ENCODE data around the gene CCDC88A.
A peak's percentile ranks its signal among the peaks of the same experiment; 100 is the strongest.
"Not testable (repeated sequence)": the region's sequence is repeated elsewhere in the genome, so short reads cannot be mapped to it uniquely, and the experiment has no call there.

The CCDC88A gene, protein sequence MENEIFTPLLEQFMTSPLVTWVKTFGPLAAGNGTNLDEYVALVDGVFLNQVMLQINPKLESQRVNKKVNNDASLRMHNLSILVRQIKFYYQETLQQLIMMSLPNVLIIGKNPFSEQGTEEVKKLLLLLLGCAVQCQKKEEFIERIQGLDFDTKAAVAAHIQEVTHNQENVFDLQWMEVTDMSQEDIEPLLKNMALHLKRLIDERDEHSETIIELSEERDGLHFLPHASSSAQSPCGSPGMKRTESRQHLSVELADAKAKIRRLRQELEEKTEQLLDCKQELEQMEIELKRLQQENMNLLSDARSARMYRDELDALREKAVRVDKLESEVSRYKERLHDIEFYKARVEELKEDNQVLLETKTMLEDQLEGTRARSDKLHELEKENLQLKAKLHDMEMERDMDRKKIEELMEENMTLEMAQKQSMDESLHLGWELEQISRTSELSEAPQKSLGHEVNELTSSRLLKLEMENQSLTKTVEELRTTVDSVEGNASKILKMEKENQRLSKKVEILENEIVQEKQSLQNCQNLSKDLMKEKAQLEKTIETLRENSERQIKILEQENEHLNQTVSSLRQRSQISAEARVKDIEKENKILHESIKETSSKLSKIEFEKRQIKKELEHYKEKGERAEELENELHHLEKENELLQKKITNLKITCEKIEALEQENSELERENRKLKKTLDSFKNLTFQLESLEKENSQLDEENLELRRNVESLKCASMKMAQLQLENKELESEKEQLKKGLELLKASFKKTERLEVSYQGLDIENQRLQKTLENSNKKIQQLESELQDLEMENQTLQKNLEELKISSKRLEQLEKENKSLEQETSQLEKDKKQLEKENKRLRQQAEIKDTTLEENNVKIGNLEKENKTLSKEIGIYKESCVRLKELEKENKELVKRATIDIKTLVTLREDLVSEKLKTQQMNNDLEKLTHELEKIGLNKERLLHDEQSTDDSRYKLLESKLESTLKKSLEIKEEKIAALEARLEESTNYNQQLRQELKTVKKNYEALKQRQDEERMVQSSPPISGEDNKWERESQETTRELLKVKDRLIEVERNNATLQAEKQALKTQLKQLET (N-terminal part only)

DNA sequence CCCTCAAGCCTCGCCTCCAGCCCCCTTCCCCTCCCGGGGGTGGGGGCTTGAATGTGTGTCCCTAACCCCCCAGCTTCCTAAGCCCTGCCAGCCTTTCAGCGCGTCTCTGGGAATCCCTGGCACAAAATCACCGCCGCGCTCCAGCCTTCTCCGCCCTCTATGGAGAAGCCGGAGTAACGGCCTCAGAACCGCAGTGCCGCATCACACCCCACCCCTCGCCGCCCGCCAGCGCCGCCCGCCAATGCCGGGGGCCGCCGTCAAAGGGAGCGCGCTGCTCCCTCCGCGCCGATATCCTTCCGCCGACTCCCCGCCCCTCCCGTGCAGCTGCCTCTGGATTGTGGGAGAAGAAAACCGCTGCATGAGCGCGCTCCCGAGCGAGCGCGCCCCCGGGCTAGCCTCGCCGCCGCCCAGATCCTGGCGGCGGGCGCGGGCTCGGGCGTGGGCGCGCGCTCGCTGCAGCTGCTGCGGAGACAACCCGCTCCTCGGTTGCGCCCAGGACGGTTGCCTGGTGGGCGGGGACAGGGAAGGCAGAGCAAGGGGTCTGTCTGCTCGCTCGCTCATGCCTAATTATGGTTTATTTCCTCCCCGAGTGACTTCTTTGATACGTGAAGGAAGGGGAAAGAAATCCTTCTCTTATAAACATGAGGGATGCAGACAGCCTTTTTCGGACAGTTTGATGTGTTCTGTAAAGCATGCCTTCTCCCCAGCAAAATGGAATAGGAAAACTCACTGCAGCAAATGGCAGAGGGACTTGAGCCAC, at the start of gene CCDC88A:
CCDC88A (minus strand) TSS at position 178 of the 760 bp plus-strand sequence. CDS start 777 bp downstream, outside the sequence.
- peak; percentile 89 for DNase-seq

DNA sequence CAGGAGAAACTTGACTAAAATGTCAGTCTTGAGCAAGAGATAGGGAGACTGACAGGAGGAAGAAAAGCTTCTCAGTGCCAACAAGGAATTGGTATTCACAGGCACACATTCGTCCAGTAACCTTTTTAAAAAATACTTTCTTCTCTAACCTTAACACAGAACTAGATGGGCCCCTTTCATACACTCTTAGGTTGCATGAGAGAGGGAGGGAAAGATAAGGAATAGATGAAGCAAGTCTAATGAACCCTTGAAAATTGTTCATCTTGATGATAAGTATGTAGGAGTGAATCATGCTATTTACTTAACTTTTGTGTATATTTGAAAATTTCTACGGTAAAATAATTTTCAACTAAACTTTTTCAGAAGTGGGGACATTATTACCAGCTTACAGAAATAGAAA, 42.0 kb upstream of the CCDC88A start:
- no peak for DNase-seq

DNA sequence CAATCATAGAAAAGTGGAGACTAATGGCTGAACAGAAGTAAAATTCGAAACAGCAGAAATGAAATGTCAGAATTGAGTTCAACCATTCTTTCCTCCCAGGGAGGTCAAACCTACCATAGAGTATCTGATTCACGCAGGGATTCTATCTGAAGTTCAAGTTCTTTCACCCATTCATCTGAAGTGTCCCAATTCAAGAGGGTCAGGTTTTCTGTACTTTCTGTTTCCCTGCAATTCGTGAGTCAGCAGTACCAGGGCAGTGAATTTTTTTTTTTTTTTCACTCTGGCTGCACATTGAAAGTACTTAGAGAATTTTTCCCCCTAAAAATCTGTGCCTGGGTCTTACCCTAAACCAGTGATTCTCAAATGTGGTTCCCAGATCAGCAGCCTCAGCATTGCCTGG, 40.9 kb upstream of the CCDC88A start:
- DNase-seq = no peak

DNA sequence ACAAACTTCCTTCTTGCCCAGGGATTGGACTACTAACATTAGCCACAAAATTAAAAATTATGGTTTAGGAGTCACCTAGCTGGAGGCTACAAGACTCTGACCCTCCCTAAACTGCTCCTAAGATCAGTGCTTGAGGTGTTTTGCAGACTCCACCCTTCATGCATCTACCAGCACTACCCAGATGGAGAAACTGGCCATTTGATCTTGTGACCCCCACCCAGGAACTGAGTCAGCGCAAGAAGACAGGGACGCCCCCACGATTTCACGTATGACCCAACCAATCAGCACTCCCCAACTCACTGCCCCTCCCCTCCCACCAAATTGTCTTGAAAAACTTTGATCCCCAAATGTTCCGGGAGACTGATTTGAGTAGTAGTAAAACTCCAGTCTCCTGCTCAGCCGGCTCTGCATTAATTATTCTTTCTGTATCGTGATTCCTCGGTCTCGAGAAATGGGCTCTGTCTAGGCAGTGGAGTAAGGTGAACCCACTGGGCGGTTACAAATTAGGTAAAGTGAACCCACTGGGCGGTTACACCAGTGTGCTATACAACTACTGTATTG, 40.1 kb upstream of the CCDC88A start:
- DNase-seq = no peak

DNA sequence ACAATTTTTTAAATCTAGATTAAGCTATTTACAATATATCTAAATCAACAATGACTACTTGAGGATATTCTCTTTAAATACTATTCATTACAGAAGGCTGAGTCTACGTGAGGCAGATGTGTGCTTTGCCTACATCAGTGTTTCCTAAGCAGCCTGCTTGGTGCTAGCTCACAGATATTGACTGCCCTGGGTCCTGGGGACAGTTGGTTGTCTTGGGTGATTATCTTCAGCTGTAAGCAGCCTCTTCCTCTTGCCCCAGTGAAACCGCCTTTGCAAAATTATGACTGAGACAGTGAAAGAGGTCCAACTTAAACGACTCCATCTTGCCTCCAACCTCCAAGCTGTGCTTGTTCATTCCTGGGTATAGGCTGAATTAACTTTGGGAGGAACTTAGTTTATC, 39.6 kb upstream of the CCDC88A start:
- no peak for DNase-seq

DNA sequence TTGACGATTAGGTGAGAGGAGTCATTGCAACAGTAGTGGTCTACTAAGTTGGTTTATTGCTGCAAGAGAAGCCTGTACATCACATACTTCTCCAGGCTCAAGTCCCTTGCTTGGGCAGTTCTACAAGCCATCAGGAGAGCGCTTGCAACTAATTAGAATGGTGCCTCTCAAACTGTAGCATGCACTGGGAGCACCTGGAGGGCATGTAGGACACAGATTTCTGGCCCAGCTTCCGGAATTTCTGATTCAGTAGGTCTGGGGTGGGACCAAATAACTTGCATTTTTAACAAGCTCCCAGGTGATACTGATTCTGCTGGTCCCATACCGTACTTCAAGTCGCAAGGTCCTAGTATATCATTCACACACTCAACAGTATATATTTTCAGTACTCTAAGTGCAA, 34.5 kb upstream of the CCDC88A start:
- DNase-seq = no peak

DNA sequence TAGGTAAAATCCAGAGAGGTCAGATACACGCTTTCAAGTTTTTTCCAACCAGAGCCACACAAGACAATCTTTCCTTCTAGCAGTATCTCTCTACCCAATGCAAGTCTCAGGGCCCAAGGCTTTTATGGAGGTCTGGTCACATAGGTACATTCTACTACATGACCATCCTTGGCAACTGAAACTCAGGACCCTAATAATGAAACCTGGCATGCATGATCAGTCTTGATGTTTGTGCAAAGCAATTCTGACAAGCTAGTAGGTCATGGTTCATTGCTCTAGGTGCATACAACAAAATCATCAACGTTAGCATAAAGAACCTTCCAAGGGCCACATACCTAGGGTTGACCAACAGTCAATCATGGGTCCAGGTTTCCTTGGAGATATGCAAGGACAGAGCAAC, 33.2 kb upstream of the CCDC88A start:
- DNase-seq = no peak

DNA sequence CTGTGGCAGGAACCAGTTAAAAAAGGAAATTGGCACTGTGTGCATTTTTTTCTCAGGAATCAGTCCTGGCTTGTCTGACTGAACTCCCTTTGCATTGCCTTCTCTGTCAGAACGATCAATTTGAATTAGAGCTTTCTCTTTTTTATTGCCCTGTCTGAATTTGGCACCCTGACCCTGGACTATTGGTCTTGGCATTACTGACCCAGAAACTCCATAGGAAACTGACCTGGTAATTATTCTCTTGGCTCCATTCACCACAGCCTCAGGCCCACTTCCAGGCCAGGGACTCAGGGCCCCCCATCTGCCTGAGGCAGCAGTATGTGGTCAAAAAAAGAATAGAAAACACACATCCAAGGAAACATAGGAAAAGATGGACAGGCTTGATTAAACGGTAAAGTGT, 32.0 kb upstream of the CCDC88A start:
- no peak for DNase-seq

DNA sequence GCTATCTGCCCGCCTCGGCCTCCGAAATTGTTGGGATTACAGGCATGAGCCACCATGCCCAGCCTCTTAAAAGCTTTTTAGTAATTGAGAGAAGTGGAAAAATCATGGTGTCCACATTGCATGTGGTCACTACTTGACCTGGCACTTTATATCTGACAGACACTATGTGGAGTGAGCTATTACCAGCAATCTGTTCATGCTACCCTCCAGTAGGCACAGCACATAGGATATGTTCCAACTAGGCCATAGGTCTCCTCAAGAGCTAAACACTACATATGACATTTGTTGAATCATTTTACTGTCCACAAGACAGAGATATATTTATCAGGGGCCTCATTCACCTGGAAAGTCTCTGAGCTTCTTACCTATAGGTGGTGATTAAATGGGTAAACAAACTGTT, 30.4 kb upstream of the CCDC88A start:
- not testable (repeated sequence) for DNase-seq

DNA sequence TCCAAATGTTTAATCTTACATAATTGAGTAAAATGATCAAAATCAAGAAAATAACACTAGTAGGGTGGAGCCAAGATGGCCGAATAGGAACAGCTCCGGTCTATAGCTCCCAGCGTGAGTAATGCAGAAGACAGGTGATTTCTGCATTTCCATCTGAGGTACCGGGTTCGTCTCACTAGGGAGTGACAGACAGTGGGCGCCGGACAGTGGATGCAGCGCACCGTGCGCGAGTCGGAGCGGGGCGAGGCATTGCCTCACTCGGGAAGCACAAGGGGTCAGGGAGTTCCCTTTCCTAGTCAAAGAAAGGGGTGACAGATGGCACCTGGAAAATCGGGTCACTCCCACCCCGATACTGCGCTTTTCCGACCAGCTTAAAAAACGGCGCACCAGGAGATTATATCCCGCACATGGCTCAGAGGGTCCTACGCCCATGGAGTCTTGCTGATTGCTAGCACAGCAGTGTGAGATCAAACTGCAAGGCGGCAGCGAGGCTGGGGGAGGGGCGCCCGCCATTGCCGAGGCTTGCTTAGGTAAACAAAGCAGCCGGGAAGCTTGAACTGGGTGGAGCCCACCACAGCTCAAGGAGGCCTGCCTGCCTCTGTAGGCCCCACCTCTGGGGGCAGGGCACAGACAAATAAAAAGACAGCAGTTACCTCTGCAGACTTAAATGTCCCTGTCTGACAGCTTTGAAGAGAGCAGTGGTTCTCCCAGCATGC, 22.5 kb upstream of the CCDC88A start:
- not testable (repeated sequence) for DNase-seq

DNA sequence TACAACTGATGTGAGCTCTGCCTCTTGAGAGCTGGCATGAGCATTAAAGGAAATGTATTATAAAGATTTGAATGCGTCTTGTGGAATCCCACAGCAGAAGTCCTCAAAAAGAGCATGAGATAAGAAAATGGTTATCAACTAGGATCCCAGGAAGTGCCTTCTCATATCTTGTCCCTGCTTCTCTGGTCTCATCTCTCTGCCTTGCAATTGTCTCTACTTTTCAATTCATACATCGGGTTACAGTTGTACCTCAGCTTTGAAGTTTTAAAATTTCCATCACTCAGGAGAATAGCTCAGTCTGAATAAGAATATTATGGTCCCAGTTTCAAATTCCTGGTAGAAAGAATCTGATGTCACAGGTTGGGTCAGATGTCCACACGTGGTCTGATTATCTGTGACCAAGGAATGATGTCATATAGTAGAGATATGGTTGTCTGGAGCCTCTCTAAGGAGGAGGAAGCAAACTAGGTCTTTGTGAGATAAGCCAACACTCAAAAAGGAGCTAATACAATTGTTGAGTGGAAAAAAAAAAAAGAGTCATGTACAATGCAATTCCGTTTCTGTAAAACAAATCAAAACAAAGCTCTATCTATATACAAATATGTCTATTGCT, 21.7 kb upstream of the CCDC88A start:
- DNase-seq = no peak

DNA sequence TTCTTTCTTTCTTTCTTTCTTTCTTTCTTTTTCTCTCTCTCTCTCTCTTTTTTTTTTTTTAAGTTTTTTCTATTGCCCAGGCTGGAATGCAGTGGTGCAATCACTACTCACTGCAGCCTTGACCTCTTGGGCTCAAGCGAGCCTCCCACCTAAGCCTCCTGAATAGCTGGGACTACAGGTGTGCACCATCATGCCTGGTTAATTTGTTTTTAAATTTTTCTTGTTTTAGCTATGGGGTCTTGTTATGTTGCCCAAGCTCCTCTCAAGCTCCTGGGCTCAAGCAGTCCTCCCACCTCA, 19.4 kb upstream of the CCDC88A start:
- no peak for DNase-seq

DNA sequence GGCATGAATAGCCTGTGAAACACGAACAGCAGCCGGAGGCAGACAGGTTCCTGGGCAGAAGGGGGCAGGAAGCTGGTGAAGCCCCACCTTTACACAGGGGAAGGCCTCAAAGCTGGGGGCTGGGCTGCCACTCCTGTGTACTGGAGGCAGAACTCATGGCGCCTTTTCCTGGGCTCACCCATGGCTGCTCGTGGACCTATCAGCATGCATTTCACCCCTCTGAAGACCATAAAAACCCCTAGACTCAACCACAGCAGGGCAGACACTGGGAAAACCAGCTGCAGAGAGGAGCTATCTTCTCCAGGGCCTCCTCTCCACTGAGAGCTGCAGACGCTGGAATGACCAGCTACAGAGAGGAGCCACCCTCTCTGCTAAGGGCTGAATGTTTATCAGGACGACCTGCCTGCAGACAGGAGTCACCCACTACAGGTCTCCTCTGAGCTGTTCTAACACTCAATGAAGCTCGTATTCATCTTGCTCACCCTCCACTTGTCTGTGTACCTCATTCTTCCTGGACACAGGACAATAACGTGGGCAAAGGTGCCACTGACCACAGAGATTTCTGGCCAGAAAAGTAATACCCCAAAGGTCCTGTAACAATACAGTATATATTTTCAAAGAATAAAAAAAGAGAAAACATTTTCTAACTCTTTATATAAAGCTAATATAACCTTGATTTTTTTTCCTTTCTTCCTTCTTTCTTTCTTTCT, 18.9 kb upstream of the CCDC88A start:
- DNase-seq = no peak

DNA sequence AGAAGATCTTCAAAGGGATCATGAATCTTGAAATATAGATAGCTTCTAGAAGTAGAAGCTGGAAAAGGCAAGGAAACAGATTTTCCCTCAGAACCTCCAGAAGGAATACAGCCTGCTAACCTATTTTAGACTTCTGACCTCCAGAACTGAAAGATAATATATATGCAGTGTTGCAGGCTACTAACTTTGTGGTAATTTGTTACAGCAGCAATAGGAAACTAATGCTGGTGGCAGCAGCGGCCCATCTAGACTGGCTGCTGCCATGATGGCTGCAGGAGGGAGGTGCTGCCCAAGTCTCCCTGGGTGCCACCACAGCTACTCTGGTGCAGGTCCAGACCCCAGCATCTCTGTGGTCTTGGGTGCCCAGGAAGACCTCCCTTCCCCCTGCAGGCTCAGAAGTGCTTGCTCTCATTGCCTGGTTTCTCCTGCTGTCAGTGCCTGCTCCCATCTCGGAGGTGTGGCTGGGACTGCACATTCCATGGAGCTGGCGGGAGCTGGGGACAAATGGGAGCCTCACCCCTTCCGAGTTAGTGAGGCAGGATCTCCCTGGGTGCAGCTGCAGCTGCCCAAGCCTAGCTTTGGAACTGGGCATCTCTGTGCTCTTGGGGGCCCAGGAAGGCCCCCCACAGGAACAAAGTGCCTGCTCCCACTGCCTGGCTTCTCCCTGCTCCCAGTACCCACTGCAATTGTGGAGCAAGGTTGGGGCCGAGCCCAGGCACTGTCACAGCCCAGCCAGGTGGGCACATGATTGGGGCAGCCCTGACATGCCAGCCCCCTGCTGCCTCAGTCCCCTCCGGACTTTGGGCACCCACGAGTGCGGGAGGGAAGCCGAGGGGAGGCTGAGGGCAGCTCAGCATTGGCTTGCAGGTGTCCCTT, 18.1 kb upstream of the CCDC88A start:
- no peak for DNase-seq

DNA sequence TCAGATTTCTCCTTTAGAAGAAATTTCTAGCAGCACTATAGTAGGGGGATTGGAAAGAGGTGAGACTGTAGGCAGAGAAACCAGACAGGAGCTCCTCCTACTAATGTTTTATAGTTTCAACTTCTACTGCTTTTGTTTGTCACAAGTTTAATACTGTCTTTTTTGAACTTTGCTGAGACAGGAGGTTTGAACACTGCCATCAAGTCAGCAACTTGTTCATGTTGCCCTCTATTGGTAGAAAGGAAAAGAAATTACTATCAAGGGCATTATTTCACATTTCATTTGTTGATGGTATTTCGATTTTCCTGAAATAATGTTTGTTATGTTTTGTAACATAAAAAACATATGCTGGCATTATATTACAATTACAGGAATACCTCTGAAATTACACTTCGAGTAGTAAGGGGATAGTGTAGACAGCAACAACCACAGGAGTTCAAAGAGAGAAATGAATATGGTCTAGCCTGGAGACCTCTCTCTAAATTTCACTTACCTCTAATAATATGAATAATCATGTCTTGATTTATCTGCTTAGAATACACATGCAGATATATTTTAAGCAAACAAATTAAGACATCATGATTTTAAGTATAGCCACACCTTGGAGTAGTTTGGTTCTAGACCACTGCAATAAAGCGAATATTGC, 12.4 kb upstream of the CCDC88A start:
- DNase-seq = peak; percentile 3

DNA sequence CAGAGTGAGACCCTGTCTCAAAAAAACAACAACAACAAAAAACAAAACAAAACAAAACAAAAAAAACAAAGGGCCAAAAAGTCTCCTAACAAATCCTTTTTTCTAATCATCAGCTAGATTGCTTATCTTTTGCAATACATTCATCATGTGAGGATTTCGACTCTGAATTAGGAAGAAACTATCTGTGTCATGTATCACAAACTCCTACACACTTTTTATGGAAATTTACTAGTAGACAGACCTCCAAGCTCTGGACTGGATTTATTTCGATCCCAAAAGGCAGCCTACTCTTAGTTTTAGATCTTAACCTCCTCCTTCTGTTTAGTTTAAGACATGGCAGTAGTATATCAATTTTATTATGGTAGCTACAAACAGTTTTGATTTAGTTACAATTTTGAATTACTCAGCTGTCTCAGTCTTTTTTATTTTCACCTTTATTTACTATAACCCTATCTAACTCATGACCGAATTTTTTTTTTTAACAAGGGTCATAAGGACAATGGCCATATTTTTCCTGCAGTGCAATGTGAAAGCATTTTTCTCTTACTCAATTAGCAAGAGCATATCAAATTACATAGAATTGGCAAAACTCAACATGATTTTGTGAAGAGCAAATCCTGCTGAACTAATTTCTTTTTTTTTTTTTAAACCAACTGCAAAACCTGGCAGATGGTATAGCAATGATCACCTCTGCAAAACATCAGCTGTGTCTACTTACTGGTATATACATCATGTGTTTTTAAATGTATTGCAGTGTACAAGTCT, 10.7 kb upstream of the CCDC88A start:
- no peak for DNase-seq

DNA sequence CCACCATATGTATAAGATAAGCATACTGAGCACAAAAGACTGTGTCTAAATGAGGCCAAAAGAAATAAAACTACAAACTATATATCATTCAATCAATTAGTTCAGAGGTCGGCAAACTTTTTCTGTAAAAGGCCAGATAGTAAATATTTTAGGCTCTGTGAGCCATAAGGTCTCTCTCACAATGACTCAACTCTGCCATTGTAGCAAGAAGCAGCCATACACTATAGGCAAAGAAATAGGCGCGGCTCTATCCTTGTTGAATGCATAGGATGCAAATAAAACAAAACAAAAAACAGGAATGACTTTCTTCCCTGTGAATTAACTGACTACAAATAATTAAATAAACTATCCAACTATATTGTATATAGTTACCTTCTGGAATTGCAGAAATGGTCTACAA, 8.6 kb upstream of the CCDC88A start:
- no peak for DNase-seq

DNA sequence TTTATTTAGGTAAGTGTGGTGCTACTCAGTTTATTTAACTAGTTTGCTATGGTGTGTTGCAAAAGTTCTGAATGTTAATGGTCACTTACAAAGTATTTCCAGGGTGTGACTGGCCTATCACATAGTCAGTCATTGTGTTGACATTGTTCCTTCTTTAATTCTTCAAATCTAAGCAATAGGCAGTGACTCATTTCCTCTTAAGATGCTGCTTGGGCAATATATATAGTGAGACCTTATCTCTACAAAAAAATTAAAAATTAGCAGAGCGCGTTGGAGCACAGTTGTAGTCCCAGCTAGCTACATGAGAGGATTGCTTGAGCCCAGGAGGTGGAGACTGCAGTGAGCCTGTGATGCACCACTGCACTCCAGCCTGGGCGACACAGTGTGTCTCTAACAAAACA, 5.8 kb upstream of the CCDC88A start:
- no peak for DNase-seq

Data from CD4-positive, alpha-beta T cell treated with Interleukin-17A for 4 hours (primary cell).